NCI-H526 treated with DMSO at 0.1 percent for 48 hours (cell line): ENCODE data around the gene FOXK1.
"Not testable (repeated sequence)": the region's sequence is repeated elsewhere in the genome, so short reads cannot be mapped to it uniquely, and the experiment has no call there.

Experiments used
- DNase-seq: peaks from one replicate; lab custom pipeline; 2025; lab: John Stamatoyannopoulos, UW

FOXK1 gene

DNA sequence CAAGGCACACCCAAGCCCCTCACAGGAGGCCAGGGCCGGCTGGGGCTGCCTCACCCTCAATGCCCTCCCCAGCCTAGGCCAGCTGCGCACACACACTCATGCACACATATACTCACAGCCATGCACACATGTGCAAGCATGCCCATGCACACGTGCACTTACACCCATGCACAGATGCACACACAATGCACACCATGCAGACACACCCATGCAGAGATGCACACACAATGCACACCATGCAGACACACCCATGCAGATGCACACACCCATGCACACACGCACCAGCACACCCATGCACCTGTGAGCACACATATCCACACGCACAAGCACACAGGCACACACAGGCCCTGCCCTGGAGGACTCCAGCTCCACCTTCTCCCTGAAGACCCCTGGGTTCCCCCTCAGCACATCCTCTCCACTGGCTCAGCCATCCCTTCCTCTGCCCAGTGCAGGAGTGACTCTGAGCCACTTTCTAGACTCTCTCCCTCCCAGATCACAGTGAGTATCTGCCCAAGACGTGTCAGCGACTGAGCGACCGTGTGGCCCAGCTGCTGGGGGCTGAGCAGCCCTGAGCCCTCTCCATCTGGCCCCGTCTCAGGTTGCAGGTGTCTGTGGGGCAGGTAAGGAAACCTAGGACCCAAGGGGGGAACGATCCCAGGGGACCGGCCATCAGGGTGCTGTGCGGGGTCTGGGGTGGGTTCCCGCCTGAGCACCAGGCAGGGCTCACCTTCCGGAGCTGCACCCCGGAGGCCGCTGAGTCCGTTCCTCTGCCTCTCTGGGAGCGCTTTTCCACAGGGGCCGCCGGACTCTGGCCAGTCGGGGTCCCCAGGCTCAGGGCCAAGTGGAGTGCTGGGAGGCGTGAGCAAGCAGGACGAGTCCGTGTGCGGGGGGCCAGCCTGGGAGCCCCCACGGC, 119.1 kb downstream of the FOXK1 start:
- no peak for DNase-seq

DNA sequence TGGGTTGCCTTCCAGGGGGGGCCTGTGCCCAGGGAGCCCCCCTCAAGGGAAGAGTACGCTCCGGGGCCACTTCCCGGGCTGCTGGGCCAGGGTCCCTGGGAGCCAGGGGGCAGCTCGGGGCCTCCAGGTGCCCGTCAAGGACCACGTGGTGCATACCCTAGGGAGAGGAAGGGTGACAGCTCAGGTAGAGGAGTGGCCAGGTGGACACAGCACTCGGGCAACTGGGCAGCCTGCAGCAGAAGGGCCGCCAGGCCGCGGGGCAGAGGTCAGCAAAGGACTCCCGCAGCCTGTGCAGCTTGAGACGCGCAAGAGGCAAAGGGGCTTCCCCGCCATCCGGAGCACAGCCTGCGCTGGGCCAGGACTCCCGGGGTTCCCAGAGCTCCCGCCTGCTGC, 119.7 kb downstream of the FOXK1 start:
- DNase-seq: no peak

DNA sequence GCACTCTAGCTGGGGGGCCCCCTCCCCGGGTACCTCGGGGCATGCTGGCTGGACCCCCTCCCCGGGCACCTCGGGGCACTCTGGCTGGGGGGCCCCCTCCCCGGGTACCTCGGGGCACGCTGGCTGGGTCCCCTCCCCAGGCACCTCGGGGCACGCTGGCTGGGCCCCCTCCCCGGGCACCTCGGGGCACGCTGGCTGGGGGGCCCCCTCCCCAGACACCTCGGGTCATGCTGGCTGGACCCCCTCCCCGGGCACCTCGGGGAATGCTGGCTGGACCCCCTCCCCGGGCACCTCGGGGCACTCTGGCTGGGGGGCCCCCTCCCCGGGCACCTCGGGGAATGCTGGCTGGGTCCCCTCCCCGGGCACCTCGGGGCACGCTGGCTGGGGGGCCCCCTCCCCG, 120.5 kb downstream of the FOXK1 start:
- not testable (repeated sequence) for DNase-seq

DNA sequence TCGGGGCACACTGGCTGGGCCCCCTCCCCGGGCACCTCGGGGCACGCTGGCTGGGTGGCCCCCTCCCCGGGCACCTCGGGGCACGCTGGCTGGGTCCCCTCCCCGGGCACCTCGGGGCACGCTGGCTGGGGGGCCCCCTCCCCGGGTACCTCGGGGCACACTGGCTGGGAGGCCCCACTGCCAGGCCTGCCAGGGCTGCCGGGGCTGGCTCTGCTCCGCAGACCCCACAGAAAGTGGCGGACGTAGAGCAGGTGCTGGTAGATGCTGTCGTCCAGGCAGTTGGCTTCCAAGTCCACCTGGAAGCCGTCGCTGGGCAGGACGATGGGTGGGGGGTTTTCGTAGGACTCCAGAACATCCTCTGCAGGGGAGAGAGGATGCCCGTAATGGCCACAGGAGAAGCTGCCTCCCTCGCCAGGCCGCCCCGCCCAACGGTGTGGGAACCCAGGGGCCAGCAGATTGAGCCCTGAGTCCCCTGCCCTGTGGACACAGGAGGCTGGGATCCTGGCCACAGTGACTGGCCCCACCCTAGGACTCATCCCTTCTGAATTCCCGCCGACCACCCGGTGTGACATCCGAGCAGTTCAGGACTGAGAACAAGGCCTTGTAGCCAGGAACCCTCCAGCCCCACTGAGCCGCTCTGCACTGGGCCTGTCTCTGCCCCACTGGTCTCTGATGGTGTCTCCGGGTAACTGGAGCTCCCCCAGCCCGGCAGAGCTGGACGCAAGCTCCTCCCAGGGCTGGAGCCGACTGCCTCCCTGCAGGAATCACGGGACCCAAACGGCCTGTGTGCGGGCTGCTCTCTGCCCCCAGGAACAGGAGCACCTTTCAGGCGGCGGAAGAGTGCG, 121.5 kb downstream of the FOXK1 start:
- DNase-seq: no peak

DNA sequence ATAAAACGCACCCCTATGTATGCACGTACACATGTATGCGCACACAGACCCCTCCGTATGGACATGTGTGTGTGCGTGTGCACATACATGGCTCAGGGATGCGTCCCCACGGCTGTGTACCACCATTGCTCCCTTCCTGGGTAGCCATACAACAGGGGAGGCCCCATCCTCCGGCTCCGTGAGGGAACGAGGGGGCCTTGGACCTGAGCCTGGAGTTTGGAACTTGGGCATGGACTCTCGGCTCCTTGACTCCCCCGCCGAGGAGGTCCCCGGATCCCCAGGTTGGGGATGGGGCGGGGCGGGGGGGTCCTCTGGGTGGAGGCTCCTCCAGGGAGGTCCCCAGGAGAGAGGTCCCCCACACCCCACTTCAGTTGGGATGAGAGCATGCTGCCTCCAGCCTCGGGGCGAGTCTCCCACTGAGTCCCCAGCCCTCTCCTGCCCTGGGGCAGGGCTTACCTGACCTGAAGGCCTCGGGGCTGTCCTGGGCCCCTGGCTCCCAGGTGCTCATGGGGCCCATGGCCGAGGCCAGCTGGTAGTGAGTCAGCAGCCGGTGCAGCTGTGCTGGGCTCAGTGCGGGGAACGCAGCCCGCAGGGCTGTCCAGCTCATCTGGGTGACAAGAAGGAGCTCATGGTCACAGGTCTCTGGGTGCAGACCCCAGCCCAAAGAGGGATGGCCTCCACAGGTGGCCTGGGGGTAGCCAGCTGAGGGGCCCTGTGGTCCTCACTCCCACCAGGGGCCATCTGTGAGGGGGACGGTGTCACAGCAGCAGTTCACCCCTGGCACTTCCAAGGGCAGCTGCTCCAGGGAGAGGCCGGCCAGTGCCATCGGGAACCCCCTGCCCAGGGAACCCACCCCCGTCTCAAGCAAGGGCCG, 123.3 kb downstream of the FOXK1 start:
- no peak for DNase-seq

DNA sequence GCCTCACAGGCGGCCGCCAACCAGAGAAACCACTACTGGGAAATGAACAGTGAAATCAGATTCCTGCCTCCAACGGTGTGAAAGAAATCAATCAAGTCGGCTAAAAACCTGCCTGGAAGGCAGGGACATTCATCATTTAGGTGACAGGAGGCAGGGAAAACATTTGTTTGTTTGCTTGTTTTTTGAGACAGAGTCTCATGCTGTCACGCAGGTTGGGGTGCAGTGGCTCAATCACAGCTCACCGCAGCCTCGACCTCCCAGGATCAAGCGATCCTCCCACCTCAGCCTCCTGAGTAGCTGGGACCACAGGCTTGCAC, 123.8 kb downstream of the FOXK1 start:
- no peak for DNase-seq

DNA sequence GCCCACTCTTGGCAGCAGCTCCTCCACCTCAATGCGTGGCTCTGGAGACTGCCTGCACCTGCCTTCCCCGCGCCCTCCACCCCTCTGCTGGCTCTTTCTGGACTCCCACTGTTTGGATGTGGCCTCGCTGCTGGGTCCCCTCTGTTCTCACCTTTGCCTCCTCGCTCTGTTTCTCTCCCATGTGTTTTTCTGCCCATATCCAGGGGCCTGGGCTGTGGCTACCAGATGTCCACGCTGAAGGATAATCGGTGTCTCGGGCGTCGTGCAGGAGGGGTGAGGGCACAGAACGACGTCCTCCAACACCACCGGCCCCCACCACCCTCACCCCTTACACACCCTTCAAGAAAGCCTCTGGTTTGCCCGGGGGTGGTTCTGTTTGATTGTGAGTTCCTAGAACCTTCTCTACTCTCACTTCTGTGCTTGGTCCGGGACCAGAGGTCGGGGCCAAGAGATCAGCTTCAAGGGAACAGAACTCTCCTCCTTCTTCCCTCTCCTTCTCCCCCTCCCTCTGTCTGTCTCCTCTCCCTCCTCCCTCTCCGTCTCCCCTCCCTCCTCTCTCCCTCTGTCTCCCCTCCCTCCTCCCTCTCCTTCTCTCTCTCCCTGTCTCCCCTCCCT, 125.0 kb downstream of the FOXK1 start:
- DNase-seq: no peak

DNA sequence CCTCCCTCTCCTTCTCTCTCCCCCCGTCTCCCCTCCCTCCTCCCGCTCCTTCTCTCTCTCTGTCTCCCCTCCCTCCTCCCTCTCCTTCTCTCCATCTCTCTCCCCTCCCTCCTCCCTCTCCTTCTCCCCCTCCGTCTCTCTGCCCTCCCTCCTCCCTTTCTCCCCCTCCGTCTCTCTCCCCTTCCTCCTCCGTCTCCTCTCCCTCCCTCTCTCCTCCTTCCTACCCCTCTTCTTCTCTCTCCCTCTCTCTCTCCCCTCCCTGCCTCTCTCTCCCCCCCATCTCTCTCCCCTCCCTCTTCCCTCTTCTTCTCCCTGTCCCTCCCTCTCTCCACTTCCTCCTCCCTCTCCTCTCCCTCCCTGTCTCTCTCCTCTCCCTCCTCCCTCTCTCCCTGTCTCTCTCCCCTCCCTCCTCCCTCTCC, 125.5 kb downstream of the FOXK1 start:
- no peak for DNase-seq

DNA sequence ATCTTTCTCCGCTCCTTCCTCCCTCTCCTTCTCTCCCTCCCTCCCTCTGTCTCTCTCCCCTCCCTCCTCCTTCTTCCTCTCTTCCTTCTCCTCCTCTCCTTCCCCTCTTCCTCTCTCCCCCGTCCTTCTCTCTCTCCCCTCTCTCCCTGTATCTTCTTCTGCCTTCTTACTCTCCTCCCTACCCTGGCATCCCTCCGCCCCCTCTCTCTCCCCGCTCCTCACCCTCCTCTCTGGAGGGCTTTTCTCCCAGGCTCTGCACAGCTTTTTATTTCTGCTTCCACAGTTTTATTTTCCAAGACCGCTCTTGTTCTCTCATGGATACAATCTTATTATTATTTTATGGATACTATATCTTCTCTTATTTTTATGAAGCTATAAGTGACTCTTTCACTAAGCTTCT, 125.9 kb downstream of the FOXK1 start:
- no peak for DNase-seq

DNA sequence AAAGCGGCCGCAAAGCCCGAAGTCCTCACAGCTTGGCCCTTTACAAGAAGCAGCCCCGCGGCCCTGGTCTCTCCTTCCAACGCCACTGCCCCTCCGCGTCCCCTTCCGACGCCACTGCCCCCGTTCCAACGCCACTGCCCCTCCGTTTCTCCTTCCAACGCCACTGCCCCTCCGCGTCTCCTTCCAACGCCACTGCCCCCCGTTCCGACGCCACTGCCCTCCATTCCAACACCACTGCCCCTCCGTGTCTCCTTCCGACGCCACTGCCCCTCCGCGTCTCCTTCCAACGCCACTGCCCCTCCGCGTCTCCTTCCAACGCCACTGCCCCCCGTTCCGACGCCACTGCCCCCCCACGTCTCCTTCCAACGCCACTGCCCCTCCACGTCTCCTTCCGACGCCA, 126.5 kb downstream of the FOXK1 start:
- no peak for DNase-seq

DNA sequence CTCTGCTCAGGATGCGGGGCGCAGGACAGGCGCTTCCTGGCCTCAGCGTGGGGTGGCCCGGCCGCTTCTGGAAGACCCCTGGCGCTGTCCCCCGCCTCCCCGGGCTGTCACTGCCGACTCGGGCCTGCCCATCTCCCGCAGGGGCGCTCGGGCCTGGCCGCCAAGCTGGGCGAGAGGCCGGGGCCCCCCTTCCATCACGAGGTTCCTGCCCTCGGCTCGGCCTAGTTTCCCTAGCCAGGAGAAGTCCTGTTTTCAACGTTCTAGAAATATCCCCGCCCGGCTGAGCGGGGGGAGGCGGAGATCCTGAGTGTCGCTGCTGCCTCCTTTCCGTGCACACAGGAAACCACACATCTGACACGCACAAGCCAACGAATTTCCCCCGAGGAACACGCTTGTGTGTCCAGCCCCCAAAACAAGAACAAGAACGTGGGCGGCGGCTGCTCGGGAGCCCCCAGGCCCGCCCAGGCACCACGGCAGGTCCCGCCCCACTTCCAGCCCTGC, 127.0 kb downstream of the FOXK1 start:
- DNase-seq: no peak

DNA sequence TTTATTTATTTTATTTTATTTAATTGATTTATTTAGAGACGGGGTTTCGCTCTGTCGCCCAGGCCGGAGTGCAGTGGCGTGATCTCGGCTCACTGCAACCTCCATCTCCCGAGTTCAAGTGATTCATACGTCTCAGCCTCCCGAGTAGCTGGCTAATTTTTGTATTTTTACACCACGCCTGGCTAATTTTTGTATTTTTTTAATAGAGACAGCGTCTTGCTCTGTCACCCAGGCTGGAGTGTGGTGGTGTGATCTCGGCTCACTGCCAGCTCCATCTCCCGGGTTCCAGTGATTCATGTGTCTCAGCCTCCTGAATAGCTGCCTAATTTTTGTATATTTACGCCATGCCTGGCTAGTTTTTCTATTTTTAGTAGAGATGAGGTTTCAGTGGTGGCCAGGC, 127.6 kb downstream of the FOXK1 start:
- DNase-seq: no peak

DNA sequence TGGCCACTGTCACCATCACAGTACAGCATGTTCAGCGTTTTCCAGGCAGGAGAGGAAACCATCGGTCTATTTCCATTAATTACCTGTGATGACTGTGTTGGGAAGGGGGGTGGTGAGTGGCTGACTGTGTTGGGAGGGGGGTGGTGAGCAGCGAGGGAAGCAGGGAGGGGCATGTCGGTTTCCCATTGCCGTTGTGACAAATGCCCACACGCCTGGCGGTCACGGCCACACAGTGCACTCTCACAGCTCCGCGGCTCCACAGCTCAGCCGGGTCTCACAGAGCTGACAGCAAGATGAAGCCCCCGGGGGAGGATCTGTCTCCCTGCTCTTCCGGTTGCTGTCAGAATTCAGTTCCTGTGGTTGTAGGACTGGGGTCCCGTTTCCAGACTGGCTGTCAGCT, 132.3 kb downstream of the FOXK1 start:
- no peak for DNase-seq

DNA sequence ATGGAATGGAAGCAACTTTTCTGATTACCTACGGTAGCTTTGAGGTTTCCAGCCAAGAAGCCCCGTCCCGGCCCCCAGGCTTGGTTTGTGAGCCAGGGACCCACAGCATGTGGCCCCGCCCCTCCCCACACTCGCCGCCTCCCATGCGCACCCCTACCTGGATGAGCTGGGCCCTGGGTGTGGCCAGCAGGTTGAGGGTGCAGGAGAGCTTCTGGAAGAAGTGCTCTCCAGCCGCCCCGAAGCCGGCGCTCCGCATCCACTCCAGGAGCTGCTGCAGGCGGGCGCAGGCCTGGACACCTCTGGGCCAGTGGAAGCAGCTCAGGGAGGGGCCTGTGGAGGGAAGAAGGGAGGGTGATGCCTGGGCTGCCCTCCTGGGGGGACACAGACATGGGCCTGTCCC, 133.0 kb downstream of the FOXK1 start:
- no peak for DNase-seq

DNA sequence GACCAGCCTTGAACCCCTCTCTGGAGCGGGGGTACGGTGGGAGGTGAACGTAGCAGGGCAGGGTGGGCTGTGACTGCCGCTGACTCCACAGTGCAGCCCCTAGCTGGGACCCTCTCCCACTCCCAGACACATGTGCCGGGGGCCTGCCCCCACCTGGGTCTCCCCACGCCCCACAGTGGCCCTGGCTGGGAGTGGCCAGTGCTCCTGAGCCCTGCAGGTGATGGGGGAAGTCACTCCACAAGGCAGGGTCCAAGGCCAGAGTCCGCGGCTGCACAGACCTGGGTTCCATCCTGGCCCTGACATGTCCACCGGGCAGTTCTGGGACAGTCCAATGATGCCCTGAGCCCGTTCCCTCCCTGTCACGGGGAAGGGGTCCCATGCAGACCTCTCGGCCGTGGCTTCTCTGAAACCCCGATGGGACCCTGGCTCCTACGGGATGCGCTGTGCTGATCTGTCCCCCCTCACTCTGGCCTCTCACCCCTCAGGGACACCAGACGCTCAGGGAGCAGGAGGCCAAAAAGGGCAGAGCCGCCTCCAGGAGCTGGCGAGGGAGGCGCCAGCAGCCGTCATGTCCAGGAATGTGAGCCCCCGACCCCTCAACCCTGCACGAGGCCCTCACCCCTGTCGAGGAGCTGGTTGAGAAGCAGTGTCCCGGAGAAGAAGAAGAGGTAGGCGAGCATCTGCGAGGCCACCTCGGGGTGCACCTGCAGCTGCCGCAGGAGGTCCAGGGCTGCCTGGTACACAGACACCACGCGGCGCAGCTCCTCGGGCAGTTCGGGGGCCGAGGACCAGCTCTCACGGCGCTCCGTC, 133.7 kb downstream of the FOXK1 start:
- DNase-seq: no peak

DNA sequence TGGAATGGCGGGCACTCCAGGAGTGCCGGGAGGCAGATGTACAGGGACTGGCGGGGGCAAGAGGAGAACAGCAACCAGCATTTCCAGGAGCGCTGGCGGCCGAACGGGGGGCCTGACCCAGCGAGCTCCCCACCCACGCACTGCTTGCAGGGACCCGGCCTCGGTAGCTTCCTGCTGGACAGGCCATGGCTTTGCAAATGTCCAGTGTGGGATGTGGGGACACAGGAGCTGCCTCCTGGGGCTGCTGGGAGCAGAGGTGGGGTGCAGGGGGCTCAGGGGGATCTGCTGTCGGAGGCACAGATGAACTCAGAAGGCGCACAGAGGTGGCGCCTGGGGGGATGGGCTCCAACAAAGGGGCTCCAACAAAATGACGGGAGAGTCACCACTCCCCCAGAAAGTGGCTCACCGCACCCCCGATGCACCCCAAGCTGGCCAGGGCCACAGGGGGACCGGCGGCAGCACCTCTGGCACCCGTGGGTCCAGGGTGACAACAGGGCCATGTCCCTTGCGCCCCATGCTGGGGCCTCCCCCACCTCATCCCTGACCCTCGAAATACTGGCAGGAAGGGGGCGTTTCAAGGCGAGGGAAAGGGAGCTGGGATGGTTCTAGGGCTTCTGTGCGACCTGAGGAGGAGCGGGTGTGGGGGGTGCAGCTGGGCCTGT, 134.5 kb downstream of the FOXK1 start:
- no peak for DNase-seq

DNA sequence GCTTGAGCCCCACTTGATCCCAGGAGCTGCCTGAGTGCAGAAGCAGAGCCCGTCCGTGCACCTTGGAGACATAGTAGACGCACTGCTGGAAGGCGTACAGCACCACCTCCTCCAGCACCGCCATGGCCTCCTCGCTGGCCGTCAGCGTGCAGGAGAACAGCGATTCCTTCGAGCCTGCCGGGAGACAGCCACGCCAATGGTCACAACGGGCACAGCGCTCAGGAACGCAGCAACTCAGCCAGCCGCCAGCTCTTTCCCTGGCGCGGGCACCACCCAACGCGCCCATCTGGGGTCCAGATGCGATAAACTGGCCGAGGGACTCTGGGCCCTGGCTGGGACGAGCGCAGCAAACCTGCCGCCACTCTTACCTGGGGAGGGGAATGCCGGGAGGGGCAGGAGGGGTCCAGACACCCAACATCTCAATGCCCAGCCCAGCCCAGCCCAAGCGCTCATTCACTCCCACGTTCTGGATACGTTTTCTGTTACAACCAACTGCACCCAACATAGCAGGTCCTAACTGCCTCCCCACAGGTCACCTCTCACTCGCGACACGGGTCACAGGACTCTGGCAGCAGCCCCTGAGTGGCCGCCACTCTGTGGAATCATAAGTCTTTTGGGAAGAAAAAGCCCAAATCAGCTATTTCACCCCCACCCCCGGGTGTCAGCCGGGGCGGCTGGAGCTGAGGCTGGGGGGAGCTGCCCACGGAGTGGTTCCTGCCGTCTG, 135.2 kb downstream of the FOXK1 start:
- DNase-seq: no peak

DNA sequence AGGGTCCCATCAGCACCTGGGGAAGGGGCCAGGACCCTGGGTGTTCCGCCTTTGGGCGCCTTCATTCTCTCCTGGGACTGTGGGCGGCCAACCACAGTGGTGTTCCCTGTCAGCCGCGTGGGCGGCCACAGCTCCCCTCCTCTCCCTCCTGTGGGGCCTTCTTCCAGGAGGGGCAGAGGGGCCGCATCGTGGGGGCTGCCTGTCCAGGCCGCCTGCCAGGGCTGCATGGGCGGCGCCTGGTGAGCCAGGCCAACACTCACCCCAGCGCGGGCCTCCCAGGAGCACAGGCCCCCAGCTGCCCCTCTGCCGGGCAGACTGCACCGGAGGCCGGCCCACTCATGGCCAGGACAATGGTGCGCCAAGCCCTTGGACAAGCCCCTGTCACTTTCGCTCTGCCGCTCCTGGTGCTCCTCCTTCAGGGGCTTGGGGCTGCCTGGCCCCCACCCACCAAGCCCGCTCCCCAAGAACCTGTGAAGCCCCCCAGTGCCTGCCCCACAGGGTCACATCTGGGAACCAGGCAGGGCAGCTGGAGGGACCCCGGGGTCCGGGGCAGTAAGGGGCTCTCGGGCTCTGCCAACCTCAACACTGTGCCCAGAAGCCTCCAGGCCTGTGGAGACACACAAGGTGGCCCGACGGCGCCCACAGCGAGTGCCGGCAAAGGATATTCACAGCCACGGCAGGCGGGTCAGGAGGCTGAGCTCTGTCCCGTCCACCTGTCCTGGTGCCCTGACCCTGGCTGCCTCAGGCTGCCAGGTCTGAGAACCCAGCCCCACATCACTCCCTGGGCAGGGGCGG, 136.1 kb downstream of the FOXK1 start:
- DNase-seq: no peak
